ENCODE data around the gene BTBD16.

The BTBD16 gene

GRCh38 chr10:122229666-122230065 is 41.4 kb upstream of the BTBD16 start:
- Mint-ChIP-seq H3K27ac (peak overlapping the region in 2 of 3 experiments; percentile 2 to 55), H3K9me3 (no peaks in the 10 kb centered on the region), H3K36me3 (ENCODE audit: low read depth) (peaks cover 43% of the 10 kb centered on the region), H3K27me3 (ENCODE audit: low read depth) (no peaks in the 10 kb centered on the region), H3K4me3 (no peak overlapping the region), H3K4me1 (peaks cover 46% of the 10 kb centered on the region)
- no peak for TF ChIP-seq CTCF (IDR thresholded peaks at IDR 0.05; ENCODE audit: unreplicated experiment in 3 of 3)

- TF ChIP-seq CTCF (IDR thresholded peaks at IDR 0.05; ENCODE audit: unreplicated experiment in 3 of 3), result no peak
- Mint-ChIP-seq H3K9me3 (no peaks in the 10 kb centered on the region), H3K4me1 (peaks cover 47% of the 10 kb centered on the region), H3K4me3 (no peak overlapping the region), H3K36me3 (ENCODE audit: low read depth) (peaks cover 37% of the 10 kb centered on the region), H3K27ac (peak overlapping the region in 2 of 3 experiments; percentile 2 to 55), H3K27me3 (ENCODE audit: low read depth) (no peaks in the 10 kb centered on the region)
Observed at GRCh38 chr10:122230222-122230621, 40.9 kb upstream of the BTBD16 start.

- H3K36me3 Mint-ChIP-seq (ENCODE audit: low read depth), result peaks cover 39% of the 10 kb centered on the region
- H3K27me3 Mint-ChIP-seq (ENCODE audit: low read depth), result no peaks in the 10 kb centered on the region
- peaks cover 56% of the 10 kb centered on the region for H3K4me1 Mint-ChIP-seq
- no peak for TF ChIP-seq CTCF (IDR thresholded peaks at IDR 0.05; ENCODE audit: unreplicated experiment in 3 of 3)
- no peaks in the 10 kb centered on the region for H3K9me3 Mint-ChIP-seq
- H3K27ac Mint-ChIP-seq, result peak overlapping the region; percentile 88 to 90 (median 89)
- H3K4me3 Mint-ChIP-seq, result peak overlapping the region in 2 of 3 experiments; percentile 1 to 20
Observed at GRCh38 chr10:122232769-122233168, 38.3 kb upstream of the BTBD16 start.

DNA sequence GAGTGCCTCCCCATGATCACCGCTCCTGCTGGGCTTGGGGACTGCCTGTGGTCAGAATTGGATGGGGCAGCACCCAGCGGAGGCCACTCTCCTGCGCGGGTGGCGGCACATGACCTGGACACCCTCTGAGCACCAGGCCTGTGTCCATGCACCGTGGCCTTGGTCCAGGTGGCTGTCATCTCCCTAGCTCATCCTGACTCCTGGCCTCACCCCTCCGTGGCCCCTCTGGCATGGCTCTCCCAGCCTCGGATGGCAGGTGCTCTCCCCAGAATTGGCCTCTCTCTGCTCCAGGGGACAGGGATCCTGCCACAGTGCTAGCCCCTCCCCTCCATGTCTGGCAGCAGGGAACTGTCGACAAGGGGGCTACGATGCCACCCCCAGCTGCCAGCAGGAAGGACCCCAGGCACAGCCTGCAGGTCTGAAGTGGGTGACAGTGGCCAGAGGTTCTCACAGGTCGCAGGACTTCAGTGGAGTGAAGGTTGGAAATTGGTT is 37.2 kb upstream of the BTBD16 start:
- no peaks in the 10 kb centered on the region for H3K27me3 Mint-ChIP-seq (ENCODE audit: low read depth)
- no peak for TF ChIP-seq CTCF (IDR thresholded peaks at IDR 0.05; ENCODE audit: unreplicated experiment in 3 of 3)
- peaks cover 42% of the 10 kb centered on the region for H3K36me3 Mint-ChIP-seq (ENCODE audit: low read depth)
- peaks cover 56% of the 10 kb centered on the region for H3K4me1 Mint-ChIP-seq
- H3K9me3 Mint-ChIP-seq, result no peaks in the 10 kb centered on the region
- peak overlapping the region; percentile 85 to 90 (median 89) for H3K27ac Mint-ChIP-seq
- peak overlapping the region in 1 of 3 experiments; percentile 4 for H3K4me3 Mint-ChIP-seq

GRCh38 chr10:122234416-122234815 is 36.7 kb upstream of the BTBD16 start:
- Mint-ChIP-seq H3K27me3 (ENCODE audit: low read depth) (no peaks in the 10 kb centered on the region), H3K4me3 (peak overlapping the region in 1 of 3 experiments; percentile 4), H3K4me1 (peaks cover 54% of the 10 kb centered on the region), H3K36me3 (ENCODE audit: low read depth) (peaks cover 41% of the 10 kb centered on the region), H3K9me3 (no peaks in the 10 kb centered on the region), H3K27ac (peak overlapping the region; percentile 77 to 90 (median 85))
- no peak for TF ChIP-seq CTCF (IDR thresholded peaks at IDR 0.05; ENCODE audit: unreplicated experiment in 3 of 3)

DNA sequence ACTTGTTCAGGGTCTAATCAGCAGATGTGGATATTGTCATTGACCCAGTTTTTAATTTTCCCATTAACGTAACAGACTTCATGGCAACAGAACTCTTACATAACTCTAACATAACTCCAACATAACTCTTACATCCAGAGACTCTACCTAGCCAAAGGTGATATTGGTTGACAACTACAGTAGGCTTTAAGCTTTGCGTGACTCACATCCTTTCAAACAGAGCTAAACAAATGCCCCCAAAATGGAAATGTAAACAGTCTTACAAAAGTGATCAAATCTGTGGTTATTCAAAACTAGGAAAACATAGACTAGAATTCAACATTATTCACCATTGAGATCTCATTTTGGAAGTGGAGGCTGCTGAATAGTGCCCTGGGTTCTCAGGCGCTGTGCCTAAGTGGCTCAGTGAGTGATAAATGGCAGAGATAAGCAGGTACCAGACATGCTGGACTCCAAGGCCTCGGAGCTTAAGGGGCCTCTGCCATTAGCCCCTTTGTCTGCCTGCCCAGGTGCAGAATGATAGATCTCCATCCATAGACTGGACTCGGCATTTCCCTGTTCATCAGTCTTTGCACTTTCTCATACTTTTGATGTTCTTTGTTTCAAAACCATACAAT is 34.3 kb upstream of the BTBD16 start:
- Mint-ChIP-seq H3K4me3 (no peak overlapping the region), H3K27ac (peak overlapping the region in 1 of 3 experiments; percentile 32), H3K27me3 (ENCODE audit: low read depth) (no peaks in the 10 kb centered on the region), H3K36me3 (ENCODE audit: low read depth) (peaks cover 43% of the 10 kb centered on the region), H3K4me1 (peaks cover 39% of the 10 kb centered on the region), H3K9me3 (no peaks in the 10 kb centered on the region)
- TF ChIP-seq CTCF (IDR thresholded peaks at IDR 0.05; ENCODE audit: unreplicated experiment in 3 of 3), result no peak

Data from nephron (organoid).